ENCODE results near the gene HMGXB3.

HMGXB3 gene

DNA sequence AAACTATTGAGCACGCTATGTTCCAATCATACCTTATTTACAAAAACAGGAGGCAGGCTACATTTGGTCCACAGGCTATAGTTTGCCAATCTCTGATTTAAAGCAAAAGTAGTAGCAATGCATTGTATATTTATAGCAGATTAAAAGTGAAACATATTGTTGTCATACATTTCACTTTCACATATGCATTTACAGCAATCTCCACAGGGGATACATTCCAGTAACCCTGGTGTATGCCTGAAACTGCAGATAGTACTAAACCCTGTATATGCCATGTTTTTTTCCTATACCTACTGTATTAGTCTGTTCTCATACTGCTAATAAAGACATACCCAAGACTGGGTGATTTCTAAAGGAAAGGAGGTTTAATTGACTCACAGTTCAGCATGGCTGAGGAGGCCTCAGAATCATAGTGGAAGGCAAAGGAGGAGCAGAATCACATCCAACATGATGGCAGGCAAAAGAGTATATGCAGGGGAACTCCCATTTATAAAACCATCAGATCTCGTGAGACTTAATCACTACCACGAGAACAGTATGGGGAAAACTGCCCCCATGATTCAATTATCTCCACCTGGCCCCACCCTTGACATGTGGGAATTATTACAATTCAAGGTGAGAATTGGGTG is 91.7 kb downstream of the HMGXB3 start:
- DNase-seq = no peak

DNA sequence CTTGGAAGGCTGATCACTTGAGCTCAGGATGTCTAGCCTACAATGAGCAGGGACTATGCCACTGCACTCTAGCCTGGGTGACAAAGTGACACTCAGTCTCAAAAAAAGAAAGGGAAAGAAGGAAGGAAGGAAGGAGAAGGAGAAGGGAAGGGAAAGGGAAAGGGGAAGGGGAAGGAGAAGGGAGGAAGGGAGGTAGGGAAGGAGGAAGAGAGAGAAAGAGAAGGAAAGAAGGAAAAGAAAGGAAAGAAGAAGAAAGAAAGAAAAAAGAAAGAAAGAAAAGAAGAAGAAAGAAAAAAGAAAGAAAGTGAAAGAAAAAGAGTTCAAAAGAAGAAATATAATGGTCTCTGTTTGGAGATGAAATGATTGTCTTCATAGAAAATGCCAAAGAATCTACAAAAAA is 96.6 kb downstream of the HMGXB3 start:
- DNase-seq = no peak

DNA sequence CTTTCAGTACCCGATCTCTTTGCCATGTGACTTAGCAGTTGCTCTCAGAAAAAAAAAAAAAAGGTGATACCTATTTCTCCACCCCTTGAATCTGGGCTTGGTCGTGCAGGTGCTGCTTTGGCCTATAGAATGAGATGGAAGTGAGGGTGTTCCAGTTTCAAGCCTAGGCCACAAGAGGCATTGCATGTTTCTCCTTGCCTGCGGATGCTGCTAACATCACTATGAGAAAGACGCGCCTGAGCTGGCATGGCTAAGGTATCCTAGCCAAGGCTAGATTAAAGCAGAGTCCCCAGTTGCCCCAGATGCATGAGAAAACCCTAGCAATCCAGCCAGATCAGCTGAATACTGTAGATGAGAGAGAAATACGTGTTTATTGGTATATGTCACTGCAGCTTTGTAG is 100.5 kb downstream of the HMGXB3 start:
- no peak for DNase-seq

Measured in inflammatory macrophage treated with lipopolysaccharide for 1 hour (primary cell).